Activated naive CD8-positive, alpha-beta T cell treated with anti-CD3 and anti-CD28 coated beads, Interleukin-2, amount 50 U/mL, for 24 hours (primary cell): Measurements from ENCODE around the gene FOXO6.

Source experiments
- ATAC-seq: fragments of 150-1000 bp; cut with Tn5 transposase; one replicate; pipeline ENCODE4 v1.10.0; 2021
- DNase-seq: peaks from one replicate; pipeline ENCODE4 v3.0.0; 2021
- H3K27ac Mint-ChIP-seq: one replicate; pipeline ENCODE4 v1.8.0; 2021; ENCODE audit warnings: mild to moderate bottlenecking, mixed read lengths
- H3K27me3 Mint-ChIP-seq: one replicate; pipeline ENCODE4 v1.8.0; 2021; ENCODE audit warnings: mixed read lengths
- H3K36me3 Mint-ChIP-seq: one replicate; pipeline ENCODE4 v1.8.0; 2021; ENCODE audit warnings: low read depth, mixed read lengths
- H3K4me1 Mint-ChIP-seq: one replicate; pipeline ENCODE4 v1.8.0; 2021; ENCODE audit warnings: mixed read lengths
- H3K4me3 Mint-ChIP-seq: one replicate; pipeline ENCODE4 v1.8.0; 2021; ENCODE audit warnings: mild to moderate bottlenecking, moderate library complexity, mixed read lengths
- H3K9me3 Mint-ChIP-seq: one replicate; pipeline ENCODE4 v1.8.0; 2021; ENCODE audit warnings: mixed read lengths

FOXO6 gene

DNA sequence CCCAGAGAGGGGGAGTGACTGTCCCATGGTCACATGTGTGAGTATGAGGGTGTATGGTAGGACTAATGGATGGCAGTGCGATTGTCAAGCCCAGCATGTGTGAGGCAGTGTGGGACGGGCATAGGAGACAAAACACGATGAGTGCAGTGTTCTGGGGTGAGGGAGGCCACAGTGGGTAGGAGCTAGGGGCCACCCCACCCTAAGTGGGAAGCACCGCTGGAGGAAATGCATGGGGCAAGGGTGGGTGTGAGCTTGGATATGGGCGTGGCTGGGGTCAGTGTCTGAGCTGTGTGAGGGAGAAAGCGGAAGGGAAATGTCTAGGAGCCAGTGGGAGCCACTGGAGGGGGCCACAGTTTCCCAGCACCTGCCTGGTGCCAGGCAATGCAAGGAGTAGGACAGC lies 56.5 kb downstream of the FOXO6 start:
- Mint-ChIP-seq H3K4me3 (no peak overlapping the region), H3K36me3 (no peaks in the 10 kb centered on the region), H3K27me3 (peaks cover 2% of the 10 kb centered on the region), H3K9me3 (no peaks in the 10 kb centered on the region), H3K27ac (no peak overlapping the region), H3K4me1 (no peaks in the 10 kb centered on the region)
- no peak for ATAC-seq
- no peak for DNase-seq

DNA sequence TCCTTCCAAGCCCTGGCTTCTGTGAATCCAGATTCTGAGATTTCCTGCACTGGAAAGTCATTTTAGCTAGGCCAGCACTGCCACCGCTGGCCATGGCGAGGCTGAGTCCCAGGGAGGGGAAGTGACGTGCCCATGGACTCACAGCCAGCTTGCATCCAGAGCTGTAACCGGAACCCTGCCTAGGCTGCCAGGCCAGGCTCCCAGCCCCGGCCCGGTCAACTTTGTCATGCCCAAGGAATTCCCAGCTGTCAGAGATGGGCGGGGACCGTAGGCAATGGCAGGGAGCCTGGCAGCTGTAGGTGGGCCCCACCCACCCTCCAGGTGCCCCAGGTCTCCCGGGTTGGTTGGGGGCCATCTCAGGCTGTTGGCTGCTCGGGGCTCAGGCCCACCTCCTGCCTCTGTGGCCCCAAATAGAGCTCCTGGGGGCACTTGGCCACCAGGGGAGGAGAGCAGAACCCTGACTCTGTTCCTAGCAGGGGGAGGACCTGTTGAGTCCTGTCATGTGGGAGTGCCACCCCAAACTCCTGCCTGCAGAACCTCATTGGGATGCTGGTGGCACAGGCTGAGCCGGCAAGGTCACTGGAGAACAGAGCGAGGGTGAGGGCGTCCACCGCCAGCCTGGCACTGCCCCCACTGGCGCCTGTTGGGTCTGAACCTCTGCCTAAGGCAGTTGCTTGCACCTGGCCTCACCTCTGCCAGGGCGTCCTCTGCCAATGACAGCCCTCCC lies 57.8 kb downstream of the FOXO6 start:
- H3K4me3 Mint-ChIP-seq = no peak overlapping the region

DNA sequence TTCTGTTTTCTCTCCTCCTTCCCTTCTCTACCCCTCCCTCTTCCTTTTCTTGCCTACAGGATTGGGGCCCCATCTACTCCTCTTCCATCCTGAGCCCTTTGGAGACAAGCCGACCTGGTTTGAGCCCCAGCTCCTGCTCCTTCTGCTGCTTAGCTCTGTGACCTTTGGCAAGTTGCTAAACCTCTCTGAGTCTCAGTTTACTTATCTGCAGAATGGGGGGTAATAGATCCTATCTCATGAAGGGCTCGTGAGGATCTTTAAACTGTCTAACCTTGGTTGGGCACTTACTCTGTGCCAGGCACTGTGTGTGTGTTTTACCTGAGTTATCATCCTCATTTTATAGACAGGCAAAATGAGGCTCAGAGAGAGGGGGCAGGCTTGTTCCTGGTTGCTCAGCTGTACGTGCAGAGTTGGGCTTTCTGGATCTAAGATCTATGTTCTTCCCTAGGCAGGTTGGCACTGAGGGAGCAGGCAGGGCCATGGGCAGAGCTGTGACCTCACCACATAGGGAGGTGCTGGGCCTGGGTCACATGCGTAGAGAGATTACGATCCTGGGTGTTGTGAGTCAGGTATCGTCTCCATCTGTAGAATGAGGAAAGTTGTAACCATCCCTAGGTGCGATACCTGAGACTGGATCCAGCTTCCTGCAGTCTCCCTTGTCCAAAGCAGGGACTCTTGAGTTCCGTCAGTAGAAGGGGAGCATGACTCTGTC lies 58.5 kb downstream of the FOXO6 start:
- no peaks in the 10 kb centered on the region for H3K9me3 Mint-ChIP-seq
- peaks cover 2% of the 10 kb centered on the region for H3K27me3 Mint-ChIP-seq
- no peak for DNase-seq
- ATAC-seq = no peak
- H3K4me3 Mint-ChIP-seq = no peak overlapping the region
- no peak overlapping the region for H3K27ac Mint-ChIP-seq
- no peaks in the 10 kb centered on the region for H3K4me1 Mint-ChIP-seq
- H3K36me3 Mint-ChIP-seq = no peaks in the 10 kb centered on the region

More for the DNA sequence above, 57.8 kb downstream of the FOXO6 start:
- Mint-ChIP-seq H3K27ac (no peak overlapping the region), H3K36me3 (no peaks in the 10 kb centered on the region), H3K27me3 (peaks cover 2% of the 10 kb centered on the region), H3K4me1 (no peaks in the 10 kb centered on the region), H3K9me3 (no peaks in the 10 kb centered on the region)
- DNase-seq = no peak
- ATAC-seq = no peak

DNA sequence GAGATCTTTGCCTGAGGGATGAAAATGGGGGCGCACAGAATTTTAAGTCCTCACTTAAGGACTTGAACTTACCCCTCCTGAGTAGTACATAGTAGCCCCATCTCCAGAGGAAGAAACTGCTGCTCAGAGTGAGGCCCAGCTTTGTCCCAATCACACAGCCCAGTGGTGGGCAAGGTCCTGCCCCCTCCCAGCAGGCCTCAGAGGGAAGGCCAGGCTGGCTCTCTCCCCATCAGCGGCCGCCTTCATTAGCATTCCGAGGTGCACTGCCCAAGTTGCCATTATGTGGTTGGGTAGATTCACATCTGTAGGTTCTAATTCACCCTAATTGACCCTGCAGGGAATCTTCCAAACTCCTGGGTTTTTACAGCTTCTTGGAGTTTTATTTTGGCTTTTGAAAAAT lies 59.1 kb downstream of the FOXO6 start:
- Mint-ChIP-seq H3K27ac (no peak overlapping the region), H3K36me3 (no peaks in the 10 kb centered on the region), H3K9me3 (no peaks in the 10 kb centered on the region), H3K4me1 (no peaks in the 10 kb centered on the region), H3K4me3 (no peak overlapping the region), H3K27me3 (peaks cover 2% of the 10 kb centered on the region)
- DNase-seq (no peak), ATAC-seq (no peak)

DNA sequence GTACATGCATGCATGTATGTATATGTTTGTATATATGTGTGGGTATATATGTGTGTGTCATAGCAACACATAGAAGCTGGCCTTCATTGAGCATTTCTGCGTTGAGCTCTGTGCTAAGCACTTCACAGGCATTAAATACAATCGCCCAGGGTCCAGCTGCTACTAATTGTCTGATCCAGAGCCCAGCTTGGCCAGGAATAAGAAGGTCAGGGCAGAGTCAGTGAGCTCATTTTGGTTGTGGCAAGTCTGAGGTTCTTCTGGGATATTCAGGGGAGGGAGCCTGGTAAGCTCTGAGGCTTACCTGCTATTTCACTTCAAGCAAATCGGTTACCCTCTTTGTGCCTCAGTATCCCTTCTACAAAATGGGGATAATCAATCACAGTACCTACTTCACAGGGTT lies 59.6 kb downstream of the FOXO6 start:
- no peak for ATAC-seq
- Mint-ChIP-seq H3K9me3 (no peaks in the 10 kb centered on the region), H3K27ac (no peak overlapping the region), H3K36me3 (no peaks in the 10 kb centered on the region), H3K4me1 (no peaks in the 10 kb centered on the region), H3K4me3 (no peak overlapping the region), H3K27me3 (peaks cover 2% of the 10 kb centered on the region)
- no peak for DNase-seq

DNA sequence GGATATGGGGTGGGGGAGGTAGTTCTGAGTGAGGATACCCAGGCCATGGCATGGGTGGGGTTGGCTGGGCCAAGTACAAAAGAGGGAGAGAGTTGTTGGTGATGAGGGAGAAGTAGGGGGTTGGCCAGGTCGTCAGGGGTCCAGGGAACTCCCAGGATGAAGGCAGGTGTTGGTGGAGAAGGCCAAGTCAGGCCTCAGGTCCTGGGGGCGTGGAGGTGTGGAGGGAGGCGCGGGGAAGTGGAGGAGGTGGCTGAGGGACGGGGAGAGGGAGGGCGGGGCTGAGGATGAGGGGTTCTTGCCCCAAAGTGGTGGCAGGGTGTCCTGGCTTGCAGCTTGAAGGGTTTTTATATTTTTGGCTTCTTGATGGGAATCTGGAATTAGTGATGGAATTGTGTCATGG lies 61.1 kb downstream of the FOXO6 start:
- H3K4me1 Mint-ChIP-seq = no peaks in the 10 kb centered on the region
- H3K27me3 Mint-ChIP-seq = no peaks in the 10 kb centered on the region
- H3K9me3 Mint-ChIP-seq = no peaks in the 10 kb centered on the region
- DNase-seq (no peak), ATAC-seq (no peak)
- no peaks in the 10 kb centered on the region for H3K36me3 Mint-ChIP-seq
- no peak overlapping the region for H3K4me3 Mint-ChIP-seq
- no peak overlapping the region for H3K27ac Mint-ChIP-seq

DNA sequence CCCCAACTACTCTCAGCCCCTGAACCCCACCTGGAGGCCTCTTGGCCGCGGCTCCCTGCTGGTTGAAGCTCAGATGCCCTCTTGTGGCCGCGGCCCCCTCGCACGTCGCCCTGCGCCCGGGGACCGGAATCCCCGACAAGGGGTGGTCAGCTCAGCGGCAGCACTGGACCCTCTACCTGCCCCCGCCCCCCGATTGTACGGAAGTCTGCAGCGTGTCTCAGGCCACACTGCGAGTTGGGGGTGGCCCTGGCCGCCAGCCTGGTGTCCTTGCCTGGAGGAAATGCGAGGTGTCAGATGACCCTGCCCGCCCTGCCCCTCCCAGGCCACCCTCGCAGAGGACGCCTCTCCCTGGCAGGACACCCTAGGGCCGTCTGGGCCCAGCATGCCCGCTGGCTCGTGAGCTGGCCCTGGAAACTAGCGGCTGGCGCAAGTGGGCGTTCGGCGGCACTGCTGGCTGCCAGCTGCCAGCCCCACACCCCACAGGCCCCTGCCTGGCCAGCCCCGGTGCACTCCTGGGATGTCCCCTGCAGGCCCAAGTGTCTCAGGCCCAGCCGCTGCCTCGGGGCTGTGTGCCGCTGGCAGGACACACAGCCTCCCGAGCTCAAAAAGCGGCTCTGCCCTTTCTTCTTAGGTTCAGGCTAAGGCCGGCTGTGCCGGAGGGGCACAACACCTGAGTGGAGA lies 62.4 kb downstream of the FOXO6 start:
- H3K4me1 Mint-ChIP-seq = no peaks in the 10 kb centered on the region
- peaks cover 2% of the 10 kb centered on the region for H3K27me3 Mint-ChIP-seq
- H3K27ac Mint-ChIP-seq = no peak overlapping the region
- H3K9me3 Mint-ChIP-seq = no peaks in the 10 kb centered on the region
- no peak overlapping the region for H3K4me3 Mint-ChIP-seq
- no peaks in the 10 kb centered on the region for H3K36me3 Mint-ChIP-seq
- no peak for ATAC-seq
- no peak for DNase-seq

DNA sequence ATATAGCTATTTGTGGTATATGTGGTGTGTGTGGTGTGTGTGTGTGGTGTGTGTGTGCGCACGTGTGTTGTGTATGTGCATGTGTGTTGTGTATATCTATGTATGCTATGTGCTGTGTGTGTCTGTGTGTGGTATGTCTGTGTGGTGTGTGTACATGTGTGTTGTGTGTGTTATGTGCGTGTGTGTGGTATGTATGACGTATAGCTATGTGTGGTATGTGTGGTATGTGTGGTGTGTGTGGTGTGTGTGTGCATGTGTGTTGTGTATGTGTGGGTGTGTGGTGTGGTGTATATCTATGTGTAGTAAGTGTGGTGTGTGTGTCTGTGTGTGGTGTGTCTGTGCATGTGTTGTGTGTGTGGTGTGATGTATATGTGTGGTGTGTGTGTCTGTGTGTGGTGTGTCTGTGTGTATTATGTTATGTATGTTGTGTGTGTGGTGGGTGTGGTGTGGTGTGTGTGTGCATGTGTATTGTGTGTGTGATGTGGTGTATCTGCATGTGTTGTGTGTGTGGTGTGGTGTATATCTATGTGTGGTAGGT lies 63.4 kb downstream of the FOXO6 start:
- Mint-ChIP-seq H3K9me3 (no peaks in the 10 kb centered on the region), H3K4me1 (no peaks in the 10 kb centered on the region), H3K27me3 (peaks cover 4% of the 10 kb centered on the region), H3K4me3 (no peak overlapping the region), H3K27ac (no peak overlapping the region), H3K36me3 (no peaks in the 10 kb centered on the region)
- no peak for ATAC-seq
- no peak for DNase-seq

DNA sequence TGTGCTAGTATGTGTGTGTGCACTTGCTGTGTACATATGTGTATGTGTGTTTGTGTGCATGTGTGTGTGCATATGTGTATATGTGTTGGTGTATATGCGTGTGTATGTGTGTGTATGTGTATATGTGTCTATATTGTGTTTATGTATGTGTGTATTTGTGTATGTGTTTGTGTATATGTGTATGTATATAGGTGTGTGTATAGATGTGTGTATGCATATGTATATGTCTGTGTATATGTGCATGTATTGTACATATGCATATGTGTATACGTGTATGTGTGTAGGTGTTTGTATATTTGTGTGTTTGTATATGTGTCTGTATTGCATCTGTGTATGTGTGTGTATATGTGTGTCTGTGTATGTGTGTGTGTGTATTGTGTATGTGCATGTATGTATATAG lies 64.1 kb downstream of the FOXO6 start:
- Mint-ChIP-seq H3K4me1 (no peaks in the 10 kb centered on the region), H3K9me3 (no peaks in the 10 kb centered on the region), H3K27ac (no peak overlapping the region), H3K36me3 (no peaks in the 10 kb centered on the region), H3K27me3 (peaks cover 4% of the 10 kb centered on the region), H3K4me3 (no peak overlapping the region)
- ATAC-seq (no peak), DNase-seq (no peak)

DNA sequence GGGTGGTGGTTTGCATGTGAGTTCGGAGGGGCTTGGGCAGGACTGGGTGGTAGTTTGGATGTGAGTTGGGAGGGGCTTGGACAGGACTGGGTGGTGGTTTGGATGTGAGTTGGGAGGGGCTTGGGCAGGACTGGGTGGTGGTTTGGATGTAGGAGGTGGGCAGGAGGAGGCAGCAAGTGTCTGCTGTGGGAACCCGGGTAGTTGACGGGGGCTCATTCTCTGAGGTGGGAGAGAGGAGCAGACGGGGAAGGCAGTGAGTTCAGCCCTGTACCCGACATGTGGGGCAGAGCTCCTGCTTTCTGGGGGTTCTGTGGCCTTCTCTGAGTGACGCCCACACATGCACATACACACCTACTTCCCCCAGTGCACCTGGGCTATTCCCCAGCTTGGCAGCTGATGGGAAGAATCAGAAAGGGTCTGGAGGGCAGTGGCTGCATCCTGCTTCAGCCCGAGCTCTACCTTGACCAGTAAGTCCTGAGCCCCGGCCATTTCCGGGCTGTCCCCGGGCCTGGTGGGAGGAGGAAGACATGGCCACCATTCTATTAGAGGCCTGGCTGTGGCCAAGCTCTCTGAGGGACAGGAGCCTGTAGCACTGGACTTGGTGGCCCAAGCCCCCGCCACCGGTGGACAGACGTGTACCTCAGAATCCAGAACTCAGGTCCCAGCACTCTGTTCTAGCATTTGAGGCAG lies 65.1 kb downstream of the FOXO6 start:
- DNase-seq (no peak), ATAC-seq (no peak)
- no peaks in the 10 kb centered on the region for H3K9me3 Mint-ChIP-seq
- H3K4me1 Mint-ChIP-seq = no peaks in the 10 kb centered on the region
- peaks cover 4% of the 10 kb centered on the region for H3K27me3 Mint-ChIP-seq
- no peak overlapping the region for H3K4me3 Mint-ChIP-seq
- no peaks in the 10 kb centered on the region for H3K36me3 Mint-ChIP-seq
- no peak overlapping the region for H3K27ac Mint-ChIP-seq

DNA sequence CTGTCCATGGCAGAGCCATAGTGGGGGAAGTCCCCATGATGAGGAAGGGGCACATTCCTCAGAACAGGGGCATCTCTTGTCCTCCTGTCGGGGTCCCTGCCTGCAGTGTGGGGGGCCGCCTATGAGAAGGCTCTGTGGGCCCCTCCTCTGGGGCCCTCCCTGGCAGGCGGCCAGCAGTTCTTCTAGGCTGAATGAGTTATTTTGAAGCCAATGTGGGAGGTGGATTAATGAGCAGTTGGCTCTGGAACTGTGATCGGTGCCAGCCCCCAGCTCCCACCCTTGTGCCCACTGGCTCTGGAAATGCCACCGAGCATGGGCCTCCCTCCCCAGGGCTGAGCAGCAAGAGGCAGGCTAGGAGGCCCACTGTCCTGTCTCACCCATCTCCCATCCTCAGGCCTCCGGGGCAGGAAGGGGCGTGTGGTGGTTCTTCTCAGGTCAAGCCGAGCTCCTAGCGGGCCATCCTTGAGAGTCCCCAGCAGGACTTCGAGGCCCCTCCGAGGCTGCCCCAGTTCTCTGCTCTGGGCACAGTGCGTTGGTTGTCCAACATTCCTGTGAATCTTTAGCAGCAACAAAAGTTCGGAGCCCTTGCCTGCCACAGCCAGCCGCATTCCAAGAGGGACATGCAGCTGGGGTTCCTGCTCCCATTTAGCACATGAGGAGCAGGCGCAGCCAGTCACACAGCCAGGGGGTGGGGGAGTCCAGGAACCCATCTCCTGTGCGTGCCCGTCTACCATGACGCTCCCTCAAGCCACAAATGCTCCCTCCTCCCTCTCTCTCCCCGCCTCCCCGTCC lies 66.1 kb downstream of the FOXO6 start:
- no peak for ATAC-seq

DNA sequence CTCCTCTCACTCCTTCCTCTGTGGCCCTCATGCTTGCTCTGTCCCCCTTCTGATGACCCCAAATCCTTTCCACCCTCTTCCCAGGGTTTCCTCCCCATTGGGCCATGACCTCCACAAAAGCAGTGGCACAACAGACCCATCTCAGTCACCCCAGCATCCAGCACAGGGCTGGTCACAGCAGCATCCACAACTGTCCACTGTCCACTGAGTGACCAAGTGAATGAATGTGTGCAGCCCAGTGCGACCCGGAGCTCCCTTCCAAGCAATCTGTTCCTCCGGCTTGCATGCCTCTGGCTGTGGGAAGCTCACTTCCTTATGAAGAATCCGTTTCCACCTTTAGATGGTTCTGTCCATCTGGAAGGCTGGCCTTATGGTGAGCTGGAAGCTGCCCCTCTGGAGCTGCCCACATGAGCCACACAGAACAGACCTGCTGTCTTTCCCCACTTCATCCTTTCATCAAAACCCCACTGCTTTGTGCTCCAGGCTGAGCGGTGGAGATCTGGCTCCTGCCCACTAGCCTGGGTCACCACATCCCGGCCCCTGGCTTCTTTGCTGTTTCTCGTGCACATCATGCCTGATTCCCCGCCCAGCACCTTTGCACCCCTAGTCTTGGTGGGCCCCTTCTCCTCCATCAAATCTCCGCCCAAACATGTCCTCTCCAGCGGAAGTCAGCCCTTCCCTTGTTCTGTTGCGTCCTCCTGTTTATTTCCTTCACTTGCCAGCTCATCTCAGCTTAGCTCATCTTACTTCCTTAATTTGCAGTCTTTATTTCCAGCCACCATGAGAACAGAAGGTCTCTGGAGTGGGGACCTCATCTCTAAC lies 66.9 kb downstream of the FOXO6 start:
- peaks cover 7% of the 10 kb centered on the region for H3K27me3 Mint-ChIP-seq
- H3K27ac Mint-ChIP-seq = no peak overlapping the region
- ATAC-seq (no peak), DNase-seq (no peak)
- H3K9me3 Mint-ChIP-seq = no peaks in the 10 kb centered on the region
- no peak overlapping the region for H3K4me3 Mint-ChIP-seq
- H3K36me3 Mint-ChIP-seq = no peaks in the 10 kb centered on the region
- no peaks in the 10 kb centered on the region for H3K4me1 Mint-ChIP-seq

More for the DNA sequence above, 66.1 kb downstream of the FOXO6 start:
- Mint-ChIP-seq H3K9me3 (no peaks in the 10 kb centered on the region), H3K27me3 (peaks cover 4% of the 10 kb centered on the region), H3K27ac (no peak overlapping the region), H3K36me3 (no peaks in the 10 kb centered on the region), H3K4me1 (no peaks in the 10 kb centered on the region), H3K4me3 (no peak overlapping the region)
- no peak for DNase-seq
